Activated CD4-positive, alpha-beta T cell treated with anti-CD3 and anti-CD28 coated beads for 48 hours (primary cell): ENCODE measurements around the gene TSHZ2.
"Not testable (repeated sequence)": the region's sequence is repeated elsewhere in the genome, so short reads cannot be mapped to it uniquely, and the experiment has no call there.

Source experiments
- DNase-seq: peaks from one replicate; pipeline ENCODE4 v3.0.0-alpha.2; 2020

The TSHZ2 gene

DNA sequence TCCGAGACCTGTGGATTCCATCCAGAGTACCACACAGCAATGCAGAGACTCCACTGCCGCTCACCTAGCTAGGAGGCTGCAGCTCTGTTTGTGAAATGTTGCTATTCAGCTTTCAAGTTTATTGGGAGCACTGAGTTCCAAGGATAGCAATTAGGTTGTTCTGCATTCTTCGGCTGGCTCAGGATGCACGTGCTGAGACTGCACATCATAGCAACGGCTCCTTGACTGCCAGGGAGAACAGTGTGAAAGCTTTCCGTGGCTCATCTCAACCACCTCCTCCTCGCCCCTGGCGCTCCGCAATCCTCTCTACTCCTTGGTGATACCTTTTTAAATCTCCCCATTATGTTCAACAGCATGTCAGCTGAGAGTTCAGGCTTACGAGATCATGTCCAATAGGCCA is 116.6 kb downstream of the TSHZ2 start:
- no peak for DNase-seq

DNA sequence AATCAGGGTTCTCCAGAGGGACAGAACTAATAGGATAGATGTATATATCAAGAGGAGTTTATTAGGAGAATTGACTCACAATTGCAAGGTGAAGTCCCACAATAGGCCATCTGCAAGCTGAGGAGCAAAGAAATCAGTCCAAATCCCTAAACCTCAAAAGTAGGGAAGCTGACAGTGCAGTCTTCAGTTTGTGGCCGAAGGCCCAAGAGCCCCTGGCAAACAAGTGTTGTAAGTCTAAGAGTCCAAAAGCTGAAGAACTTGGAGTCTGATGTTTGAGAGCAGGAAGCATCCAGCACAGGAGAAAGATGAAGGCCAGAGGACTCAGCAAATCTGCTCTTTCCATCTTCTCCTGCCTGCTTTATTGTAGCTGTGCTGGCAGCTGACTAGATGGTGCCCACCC is 117.7 kb downstream of the TSHZ2 start:
- DNase-seq, result not testable (repeated sequence)

DNA sequence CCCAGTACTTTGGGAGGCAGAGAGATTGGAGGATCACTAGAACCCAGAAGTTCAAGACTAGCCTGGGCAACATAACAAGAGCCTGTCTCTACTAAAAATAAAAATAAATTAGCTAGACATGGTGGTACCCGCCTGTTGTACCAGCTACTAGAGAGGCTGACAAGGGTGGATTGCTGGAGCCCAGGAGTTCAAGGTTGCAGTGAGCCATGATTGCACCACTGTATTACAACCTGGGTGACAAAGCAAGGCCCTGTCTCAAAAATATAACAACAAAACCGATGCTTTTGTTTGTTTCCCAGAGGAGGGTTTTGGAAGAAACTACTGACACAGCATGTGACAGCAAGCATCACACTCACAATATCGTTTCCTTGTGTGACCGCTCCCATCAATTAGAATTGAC is 119.6 kb downstream of the TSHZ2 start:
- DNase-seq, result no peak

- DNase-seq, result no peak
Measured at GRCh38 chr20:53092772-53093300, 120.7 kb downstream of the TSHZ2 start.

GRCh38 chr20:53097371-53097770 is 125.2 kb downstream of the TSHZ2 start:
- no peak for DNase-seq

- DNase-seq, result no peak
Measured at GRCh38 chr20:53097791-53098190, 125.6 kb downstream of the TSHZ2 start.

DNA sequence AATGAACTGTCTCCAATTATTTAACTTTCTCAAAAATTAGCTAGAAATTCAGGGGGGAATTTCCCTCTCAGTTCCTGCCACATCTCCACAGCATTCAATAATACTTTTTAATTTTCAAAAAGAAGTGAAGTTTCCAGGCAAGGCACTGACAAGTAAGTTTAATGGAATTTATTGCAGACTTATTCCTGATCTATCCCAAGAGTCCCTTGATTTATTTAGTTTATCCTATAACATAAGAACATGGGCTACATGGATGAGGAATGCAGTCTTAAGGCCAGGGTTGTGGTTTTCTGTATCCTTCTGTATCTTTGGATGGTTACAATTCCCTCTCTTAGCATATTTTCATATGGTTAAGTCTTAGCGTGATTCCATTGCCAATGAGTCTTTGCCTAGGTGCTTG is 126.5 kb downstream of the TSHZ2 start:
- no peak for DNase-seq

DNA sequence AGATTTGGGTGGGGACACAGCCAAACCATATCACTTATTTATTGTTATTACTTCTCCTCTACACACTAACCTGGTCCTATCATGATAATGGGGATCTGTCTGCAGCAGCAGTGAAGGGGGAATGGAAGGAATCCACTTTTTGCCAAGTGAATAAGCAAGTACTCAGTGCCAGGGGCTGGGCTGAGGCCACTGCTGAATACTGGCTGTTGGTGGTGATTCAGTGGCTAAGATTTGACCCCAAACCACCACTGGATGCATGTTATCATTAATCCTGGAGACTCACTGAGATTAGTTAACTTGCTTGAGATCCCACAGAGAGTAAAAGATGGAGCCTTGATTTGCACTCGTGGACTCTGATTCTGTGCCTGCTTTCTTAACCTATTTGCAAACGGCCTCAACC is 127.7 kb downstream of the TSHZ2 start:
- no peak for DNase-seq

GRCh38 chr20:53100476-53100911 is 128.3 kb downstream of the TSHZ2 start:
- no peak for DNase-seq

DNA sequence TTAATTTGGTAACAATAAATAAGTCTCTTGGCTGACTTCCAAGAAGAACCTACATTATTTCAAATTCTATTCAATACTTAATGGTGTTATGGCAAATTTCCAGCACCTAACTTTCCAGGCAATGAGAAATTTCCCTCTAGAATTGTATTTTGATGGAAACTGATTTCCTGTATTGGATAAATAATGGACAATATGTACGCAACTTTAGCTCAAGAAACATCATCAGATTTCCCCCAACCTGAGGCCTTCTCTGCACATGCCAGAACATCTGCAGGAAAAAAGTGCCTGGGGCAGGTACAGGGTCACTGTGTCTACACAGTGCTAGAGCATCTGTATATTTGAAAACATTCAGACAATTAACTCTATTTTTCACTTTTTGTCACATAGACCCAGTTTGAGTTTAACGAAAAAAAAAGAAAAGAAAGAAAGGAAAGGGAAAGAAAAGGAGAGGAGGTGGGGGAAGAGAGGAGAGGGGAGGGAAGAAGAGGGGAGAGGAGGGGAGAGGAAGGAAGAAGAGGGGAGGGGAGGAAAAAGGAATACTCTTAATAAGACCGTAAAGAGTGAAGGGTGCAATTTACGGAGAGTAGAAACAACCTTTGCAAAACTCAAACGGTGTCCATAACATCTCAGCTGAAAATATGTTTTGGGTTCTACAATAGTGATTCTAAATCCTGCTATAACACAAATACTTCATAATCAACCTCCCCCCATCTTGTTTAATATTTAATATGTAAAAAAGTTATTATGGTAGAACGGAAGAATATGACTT is 130.0 kb downstream of the TSHZ2 start:
- DNase-seq, result no peak

GRCh38 chr20:53103124-53103523 is 131.0 kb downstream of the TSHZ2 start:
- DNase-seq, result no peak

GRCh38 chr20:53104884-53105283 is 132.7 kb downstream of the TSHZ2 start:
- no peak for DNase-seq

GRCh38 chr20:53116733-53117132 is 144.6 kb downstream of the TSHZ2 start:
- DNase-seq, result no peak

- no peak for DNase-seq
Measured at GRCh38 chr20:53122853-53123252, 150.7 kb downstream of the TSHZ2 start.

DNA sequence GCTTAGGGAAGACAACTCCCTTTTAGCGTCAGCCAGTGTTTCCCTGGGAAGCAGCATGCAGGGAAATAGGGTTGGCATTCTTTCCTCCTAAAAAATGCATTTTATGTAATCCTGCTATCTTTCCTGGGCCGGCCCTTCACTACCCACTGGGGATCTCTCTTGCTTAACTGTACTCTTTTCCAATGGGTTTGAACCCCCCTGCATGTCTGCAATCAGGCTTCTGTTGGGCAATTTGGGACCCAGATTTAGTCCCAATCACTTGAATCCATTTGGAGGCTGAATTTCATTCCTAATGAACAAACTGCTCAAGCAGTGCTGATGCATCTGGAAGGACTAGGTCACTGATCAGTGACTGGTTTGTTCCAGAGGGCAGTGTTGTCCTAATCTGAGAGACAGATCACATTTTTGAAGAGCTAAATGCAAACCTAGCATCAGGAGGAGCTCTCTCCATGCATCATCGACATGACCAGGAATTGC is 152.0 kb downstream of the TSHZ2 start:
- no peak for DNase-seq

DNA sequence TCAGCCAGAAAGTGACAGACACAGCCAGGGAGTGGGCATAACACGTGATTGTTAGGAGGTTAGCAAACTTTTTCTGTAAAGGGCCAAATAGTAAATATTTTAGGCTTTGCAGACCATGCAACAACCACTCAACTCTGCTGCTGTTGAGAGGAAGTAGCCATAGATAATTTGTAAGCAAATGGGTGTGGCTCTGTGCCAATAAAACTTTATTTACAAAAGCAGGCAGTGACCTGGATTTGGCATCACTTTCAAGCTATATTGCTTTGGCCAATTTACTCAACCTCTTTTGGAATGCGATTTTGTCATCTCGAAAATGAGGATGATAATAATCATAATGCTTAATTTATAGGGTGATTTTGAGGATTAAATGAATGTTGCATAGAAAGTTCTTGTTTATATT is 152.6 kb downstream of the TSHZ2 start:
- DNase-seq, result no peak

DNA sequence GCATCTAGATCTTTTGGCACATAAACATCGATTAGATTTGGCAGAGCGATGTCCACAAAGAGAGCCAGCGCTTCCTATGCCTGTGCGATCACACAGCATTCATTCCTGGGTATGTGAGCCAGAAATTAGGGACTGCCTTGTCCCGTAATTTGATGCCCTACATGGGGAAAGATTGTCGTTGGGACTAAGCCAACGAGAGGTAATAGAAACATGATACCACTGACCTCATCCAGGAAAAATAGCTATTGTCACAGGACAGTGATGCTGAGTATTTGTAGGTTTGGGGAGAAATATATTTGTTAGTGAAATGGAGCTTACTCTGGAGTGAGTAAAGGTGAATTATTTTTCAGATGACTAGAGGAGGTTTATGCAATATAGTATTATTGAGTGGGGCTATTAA is 154.0 kb downstream of the TSHZ2 start:
- DNase-seq, result no peak

- DNase-seq, result no peak
Measured at GRCh38 chr20:53127027-53127426, 154.9 kb downstream of the TSHZ2 start.

DNA sequence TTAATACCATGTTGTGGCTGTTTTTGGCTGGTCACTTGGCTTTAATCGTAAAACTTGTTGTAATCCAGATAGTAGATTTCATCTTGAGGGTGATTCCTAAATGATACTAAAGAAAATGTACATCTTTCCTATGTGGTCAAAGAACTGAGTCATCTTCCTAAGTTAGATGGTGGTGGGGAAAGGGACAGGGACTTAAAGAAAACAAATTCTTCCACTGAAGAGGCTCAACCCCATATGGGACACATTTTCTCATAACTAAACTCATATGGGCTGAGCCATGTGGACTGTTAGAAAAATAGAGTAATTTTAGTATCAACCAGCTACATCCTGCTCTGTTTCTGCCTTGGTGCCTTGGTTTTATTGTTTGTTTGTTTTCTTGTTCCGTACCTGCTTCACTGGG is 155.8 kb downstream of the TSHZ2 start:
- no peak for DNase-seq

- no peak for DNase-seq
Measured at GRCh38 chr20:53129563-53129962, 157.4 kb downstream of the TSHZ2 start.

DNA sequence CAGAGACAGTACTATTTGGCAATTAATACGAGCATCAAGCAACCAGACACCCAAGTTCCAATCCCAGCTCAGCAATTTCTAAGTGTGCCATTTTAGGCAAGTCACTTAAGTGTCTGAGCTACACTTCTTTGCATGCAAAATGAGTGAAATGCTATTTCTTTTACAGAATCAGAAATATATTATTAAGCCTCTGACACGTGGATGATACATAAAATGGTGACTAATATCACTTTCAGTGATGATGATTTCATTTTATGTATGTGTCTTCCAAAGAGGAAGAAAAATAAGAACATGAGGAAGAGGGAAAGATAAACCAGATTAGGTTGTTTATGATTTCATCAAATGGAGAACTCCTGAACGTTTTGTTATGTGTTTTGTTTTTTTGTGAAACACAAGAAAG is 158.6 kb downstream of the TSHZ2 start:
- no peak for DNase-seq

- no peak for DNase-seq
Measured at GRCh38 chr20:53133125-53133524, 161.0 kb downstream of the TSHZ2 start.

GRCh38 chr20:53133628-53134027 is 161.5 kb downstream of the TSHZ2 start:
- no peak for DNase-seq

DNA sequence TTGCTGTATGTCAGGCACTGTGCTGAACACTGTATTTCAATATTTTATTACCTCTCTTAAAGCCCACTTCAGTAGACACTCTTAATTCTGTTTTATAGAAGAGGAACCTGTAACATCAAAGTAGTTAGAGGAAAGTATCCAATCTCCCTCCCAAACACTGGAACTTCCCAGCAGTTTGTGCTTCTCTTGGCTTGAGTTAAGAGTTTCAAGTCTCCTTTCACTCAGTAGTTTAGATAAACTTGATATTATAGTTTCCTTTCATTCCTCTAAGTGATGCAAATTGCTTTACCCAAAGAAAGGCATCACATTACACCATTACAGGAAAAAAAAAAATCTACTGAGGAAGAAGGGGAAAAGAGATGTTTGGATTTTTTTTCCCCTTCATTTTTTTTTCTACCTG is 164.3 kb downstream of the TSHZ2 start:
- no peak for DNase-seq
